ENCODE data around the gene SKA1. TPM values are rescaled to one million over a fixed set of nuclear protein-coding genes. Genes with fewer than 3 reads are reported as not detected.

The SKA1 gene
- 10 to 100 TPM in 1 of 4 donors, 1 to 10 TPM in 3; 1.5 to 11.2 (median 3.8) TPM for total RNA-seq

GRCh38 chr18:50374753-50375391 is at the start of gene SKA1:
Gene SKA1 (plus strand): TSS chr18:50375046. CDS start chr18:50375831, 785 bp downstream.
- WGBS, 2 donors: 0% methylated on average over 4 to 9 of the region's 47 CpGs
- peak within 1 kb of the TSS; percentile 47 to 66 (median 58) for H3K4me3 ChIP-seq
- intact Hi-C loops (cut with DNase I): no loop called here
- H3K36me3 ChIP-seq: no peaks in the 10 kb centered on the region
- peak within 1 kb of the TSS; percentile 75 to 85 (median 81) for H3K27ac ChIP-seq
- no peak for TF ChIP-seq CTCF (IDR thresholded peaks at IDR 0.05)
- peak in 2 of 4 donors; percentile 12 to 41 for TF ChIP-seq POLR2A (IDR thresholded peaks at IDR 0.05)
- H3K27me3 ChIP-seq: peaks cover 0 to 12% (median 1%) of the 10 kb centered on the region in 4 donors
- H3K9me3 ChIP-seq: peaks cover 0 to 6% (median 6%) of the 10 kb centered on the region in 3 donors
- peak; percentile 71 for DNase-seq
- peaks cover 5 to 25% (median 9%) of the 10 kb centered on the region in 3 donors for H3K4me1 ChIP-seq

- intact Hi-C loops (cut with DNase I): no loop called here
- Histone ChIP-seq H3K36me3 (no peaks in the 10 kb centered on the region), H3K27ac (no peak overlapping the region), H3K4me1 (no peaks in the 10 kb centered on the region), H3K4me3 (no peak overlapping the region), H3K27me3 (peaks cover 0 to 9% (median 0%) of the 10 kb centered on the region in 4 donors), H3K9me3 (no peaks in the 10 kb centered on the region)
- WGBS, 2 donors: 71 to 73% methylated on average over 3 of the region's 3 CpGs
- no peak for TF ChIP-seq POLR2A (IDR thresholded peaks at IDR 0.05)
- no peak for TF ChIP-seq CTCF (IDR thresholded peaks at IDR 0.05)
- DNase-seq: no peak
Observed at GRCh38 chr18:50327983-50328382, 46.9 kb upstream of the SKA1 start.

- intact Hi-C loops (cut with DNase I): no loop called here
- no peaks in the 10 kb centered on the region for H3K36me3 ChIP-seq
Observed at GRCh38 chr18:50330176-50330575, 44.7 kb upstream of the SKA1 start.

GRCh38 chr18:50331691-50332090 is 43.2 kb upstream of the SKA1 start:
- peaks cover 0 to 9% (median 0%) of the 10 kb centered on the region in 4 donors for H3K27me3 ChIP-seq
- H3K9me3 ChIP-seq: no peaks in the 10 kb centered on the region
- TF ChIP-seq CTCF (IDR thresholded peaks at IDR 0.05): no peak
- no peak for TF ChIP-seq POLR2A (IDR thresholded peaks at IDR 0.05)
- intact Hi-C loops (cut with DNase I): no loop called here
- 56 to 64% methylated on average over 1 of the region's 1 CpG for WGBS, 2 donors
- no peak overlapping the region for H3K4me3 ChIP-seq
- H3K36me3 ChIP-seq: no peaks in the 10 kb centered on the region
- H3K27ac ChIP-seq: no peak overlapping the region
- no peak for DNase-seq
- no peaks in the 10 kb centered on the region for H3K4me1 ChIP-seq

More at GRCh38 chr18:50330176-50330575, 44.7 kb upstream of the SKA1 start:
- no peak overlapping the region for H3K4me3 ChIP-seq
- peaks cover 0 to 9% (median 0%) of the 10 kb centered on the region in 4 donors for H3K27me3 ChIP-seq
- H3K4me1 ChIP-seq: no peaks in the 10 kb centered on the region
- H3K9me3 ChIP-seq: no peaks in the 10 kb centered on the region
- DNase-seq: no peak
- TF ChIP-seq CTCF (IDR thresholded peaks at IDR 0.05): no peak
- TF ChIP-seq POLR2A (IDR thresholded peaks at IDR 0.05): no peak
- no peak overlapping the region for H3K27ac ChIP-seq

GRCh38 chr18:50334546-50335152 is 40.2 kb upstream of the SKA1 start:
- H3K27ac ChIP-seq: no peak overlapping the region
- no peak overlapping the region for H3K4me3 ChIP-seq
- DNase-seq: no peak
- H3K9me3 ChIP-seq: no peaks in the 10 kb centered on the region
- intact Hi-C loops (cut with DNase I): no loop called here
- no peaks in the 10 kb centered on the region for H3K36me3 ChIP-seq
- WGBS, 2 donors: 77 to 80% methylated on average over 7 of the region's 7 CpGs
- H3K4me1 ChIP-seq: no peaks in the 10 kb centered on the region
- H3K27me3 ChIP-seq: no peaks in the 10 kb centered on the region
- TF ChIP-seq CTCF (IDR thresholded peaks at IDR 0.05): no peak
